T-helper 2 cell treated with Interferon-gamma antibody and Interleukin-4, amounts not matched to agents 100 ng/mL and 5 ng/mL, for 36 hours (primary cell): Measurements from ENCODE around the gene UBXN4. TPM values are rescaled to one million over a fixed set of nuclear protein-coding genes. Genes with fewer than 3 reads are reported as not detected.
"Not testable (repeated sequence)": the region's sequence is repeated elsewhere in the genome, so short reads cannot be mapped to it uniquely, and the experiment has no call there.

Experiments
- intact Hi-C: fragments of 100-400 bp; cut with micrococcal nuclease; formaldehyde crosslinking; loops from one replicate; pipeline ENCODE4 v1.15.1; 2023
- total RNA-seq: library from RNA; stranded (reverse); gene quantifications from 2 replicates; pipeline ENCODE4 v1.2.3, GENCODE V29; 2022

Gene UBXN4
- 118 and 138 TPM in 2 replicates for total RNA-seq

- intact Hi-C loops, result loop anchor here (1.0 to 5.0 kb wide), 10 partner anchors 56 to 823 kb away; partner anchors contain the start of genes CCNT2, CXCR4, DARS1 and MCM6
These were observed at the start of gene UBXN4 for GRCh38 chr2:135741395-135742324. Gene UBXN4 (plus strand): TSS chr2:135741855. CDS start chr2:135741930, 75 bp downstream.

- intact Hi-C loops, result no loop called here
These were observed 46.9 kb upstream of the UBXN4 start for GRCh38 chr2:135694711-135695110.

- intact Hi-C loops, result no loop called here
These were observed 42.8 kb upstream of the UBXN4 start for GRCh38 chr2:135698838-135699237.

GRCh38 chr2:135701442-135701841, 40.2 kb upstream of the UBXN4 start:
- intact Hi-C loops, result no loop called here

GRCh38 chr2:135703300-135703699, 38.4 kb upstream of the UBXN4 start:
- intact Hi-C loops, result no loop called here

- intact Hi-C loops, result not testable (repeated sequence)
These were observed 37.6 kb upstream of the UBXN4 start for GRCh38 chr2:135704075-135704474.

GRCh38 chr2:135708159-135708558, 33.5 kb upstream of the UBXN4 start:
- intact Hi-C loops, result no loop called here

GRCh38 chr2:135709992-135710391, 31.7 kb upstream of the UBXN4 start:
- intact Hi-C loops, result loop anchor here (1.0 kb wide), 3 partner anchors 237 to 721 kb away; no protein-coding TSS in a partner anchor

GRCh38 chr2:135715086-135715485, 26.6 kb upstream of the UBXN4 start:
- intact Hi-C loops, result not testable (repeated sequence)

- intact Hi-C loops, result no loop called here
These were observed 13.5 kb upstream of the UBXN4 start for GRCh38 chr2:135728064-135728743.

- intact Hi-C loops, result no loop called here
These were observed 9.1 kb upstream of the UBXN4 start for GRCh38 chr2:135732561-135732960.

GRCh38 chr2:135733045-135733444, 8.6 kb upstream of the UBXN4 start:
- intact Hi-C loops, result no loop called here

GRCh38 chr2:135736546-135736945, 5.1 kb upstream of the UBXN4 start:
- intact Hi-C loops, result no loop called here

- intact Hi-C loops, result loop anchor here (5.0 kb wide), 4 partner anchors 57 to 642 kb away; partner anchors contain the start of gene CXCR4
These were observed 1.4 kb upstream of the UBXN4 start for GRCh38 chr2:135740206-135740605.

GRCh38 chr2:135741043-135741394, 636 bp upstream of the UBXN4 start:
- intact Hi-C loops, result loop anchor here (1.0 to 5.0 kb wide), 9 partner anchors 56 to 823 kb away; partner anchors contain the start of genes CCNT2, CXCR4, DARS1 and MCM6

GRCh38 chr2:135742325-135742757, 686 bp downstream of the UBXN4 start:
- intact Hi-C loops, result loop anchor here (1.0 to 5.0 kb wide), 5 partner anchors 55 to 640 kb away; partner anchors contain the start of gene CXCR4

- intact Hi-C loops, result loop anchor here (5.0 kb wide), 4 partner anchors 53 to 638 kb away; partner anchors contain the start of gene CXCR4
These were observed 2.2 kb downstream of the UBXN4 start for GRCh38 chr2:135743860-135744259.

GRCh38 chr2:135744760-135745314, 3.2 kb downstream of the UBXN4 start:
- intact Hi-C loops, result loop anchor here (5.0 kb wide), 4 partner anchors 52 to 637 kb away; partner anchors contain the start of gene CXCR4

GRCh38 chr2:135745545-135745944, 3.9 kb downstream of the UBXN4 start:
- intact Hi-C loops, result no loop called here

- intact Hi-C loops, result no loop called here
These were observed 13.9 kb downstream of the UBXN4 start for GRCh38 chr2:135755573-135755972.

- intact Hi-C loops, result no loop called here
These were observed 15.0 kb downstream of the UBXN4 start for GRCh38 chr2:135756692-135757091.
